Measurements from ENCODE around the gene ETV1.

Gene ETV1

GRCh38 chr7:13989126-13989948 is at the start of gene ETV1:
Gene ETV1, minus strand, starts transcription at chr7:13989666. Its CDS starts 614 bp downstream, at chr7:13989052.
- no peak within 1 kb of the TSS for H3K4me3 Mint-ChIP-seq
- no peaks in the 10 kb centered on the region for H3K27me3 Mint-ChIP-seq (ENCODE audit: low read depth)
- no peaks in the 10 kb centered on the region for H3K9me3 Mint-ChIP-seq
- H3K4me1 Mint-ChIP-seq (ENCODE audit: low read depth), result no peaks in the 10 kb centered on the region
- no peak within 1 kb of the TSS for H3K27ac Mint-ChIP-seq
- no peaks in the 10 kb centered on the region for H3K36me3 Mint-ChIP-seq (ENCODE audit: low read depth)

- no peak overlapping the region for H3K27ac Mint-ChIP-seq
These were observed 34.9 kb upstream of the ETV1 start for GRCh38 chr7:14024406-14024805.

GRCh38 chr7:14023838-14024237 is 34.4 kb upstream of the ETV1 start:
- Mint-ChIP-seq H3K4me1 (ENCODE audit: low read depth) (no peaks in the 10 kb centered on the region), H3K27ac (no peak overlapping the region), H3K36me3 (ENCODE audit: low read depth) (no peaks in the 10 kb centered on the region), H3K4me3 (no peak overlapping the region), H3K9me3 (no peaks in the 10 kb centered on the region), H3K27me3 (ENCODE audit: low read depth) (no peaks in the 10 kb centered on the region)

More at GRCh38 chr7:14024406-14024805, 34.9 kb upstream of the ETV1 start:
- Mint-ChIP-seq H3K4me3 (no peak overlapping the region), H3K4me1 (ENCODE audit: low read depth) (no peaks in the 10 kb centered on the region), H3K36me3 (ENCODE audit: low read depth) (no peaks in the 10 kb centered on the region), H3K27me3 (ENCODE audit: low read depth) (no peaks in the 10 kb centered on the region), H3K9me3 (no peaks in the 10 kb centered on the region)

- Mint-ChIP-seq H3K36me3 (ENCODE audit: low read depth) (no peaks in the 10 kb centered on the region), H3K27me3 (ENCODE audit: low read depth) (no peaks in the 10 kb centered on the region)
These were observed 33.9 kb upstream of the ETV1 start for GRCh38 chr7:14023342-14023741.

GRCh38 chr7:14021069-14021468 is 31.6 kb upstream of the ETV1 start:
- Mint-ChIP-seq H3K4me3 (no peak overlapping the region), H3K4me1 (ENCODE audit: low read depth) (no peaks in the 10 kb centered on the region), H3K27ac (no peak overlapping the region), H3K36me3 (ENCODE audit: low read depth) (no peaks in the 10 kb centered on the region), H3K9me3 (no peaks in the 10 kb centered on the region), H3K27me3 (ENCODE audit: low read depth) (no peaks in the 10 kb centered on the region)

More at GRCh38 chr7:14023342-14023741, 33.9 kb upstream of the ETV1 start:
- H3K9me3 Mint-ChIP-seq, result no peaks in the 10 kb centered on the region
- H3K27ac Mint-ChIP-seq, result no peak overlapping the region
- H3K4me1 Mint-ChIP-seq (ENCODE audit: low read depth), result no peaks in the 10 kb centered on the region
- H3K4me3 Mint-ChIP-seq, result no peak overlapping the region

GRCh38 chr7:14020339-14020900 is 31.0 kb upstream of the ETV1 start:
- Mint-ChIP-seq H3K36me3 (ENCODE audit: low read depth) (no peaks in the 10 kb centered on the region), H3K4me3 (no peak overlapping the region), H3K9me3 (no peaks in the 10 kb centered on the region), H3K4me1 (ENCODE audit: low read depth) (no peaks in the 10 kb centered on the region), H3K27me3 (ENCODE audit: low read depth) (no peaks in the 10 kb centered on the region), H3K27ac (no peak overlapping the region)

- H3K4me1 Mint-ChIP-seq (ENCODE audit: low read depth), result no peaks in the 10 kb centered on the region
- H3K9me3 Mint-ChIP-seq, result no peaks in the 10 kb centered on the region
- no peaks in the 10 kb centered on the region for H3K27me3 Mint-ChIP-seq (ENCODE audit: low read depth)
- H3K4me3 Mint-ChIP-seq, result no peak overlapping the region
- no peak overlapping the region for H3K27ac Mint-ChIP-seq
- no peaks in the 10 kb centered on the region for H3K36me3 Mint-ChIP-seq (ENCODE audit: low read depth)
These were observed 29.3 kb upstream of the ETV1 start for GRCh38 chr7:14018751-14019150.

GRCh38 chr7:14016950-14017349 is 27.5 kb upstream of the ETV1 start:
- no peaks in the 10 kb centered on the region for H3K36me3 Mint-ChIP-seq (ENCODE audit: low read depth)
- no peak overlapping the region for H3K4me3 Mint-ChIP-seq
- H3K27ac Mint-ChIP-seq, result no peak overlapping the region
- no peaks in the 10 kb centered on the region for H3K4me1 Mint-ChIP-seq (ENCODE audit: low read depth)
- H3K27me3 Mint-ChIP-seq (ENCODE audit: low read depth), result no peaks in the 10 kb centered on the region
- no peaks in the 10 kb centered on the region for H3K9me3 Mint-ChIP-seq

GRCh38 chr7:14013898-14014297 is 24.4 kb upstream of the ETV1 start:
- Mint-ChIP-seq H3K27ac (no peak overlapping the region), H3K4me3 (no peak overlapping the region), H3K4me1 (ENCODE audit: low read depth) (no peaks in the 10 kb centered on the region), H3K36me3 (ENCODE audit: low read depth) (no peaks in the 10 kb centered on the region), H3K9me3 (no peaks in the 10 kb centered on the region), H3K27me3 (ENCODE audit: low read depth) (no peaks in the 10 kb centered on the region)

- Mint-ChIP-seq H3K4me3 (no peak overlapping the region), H3K4me1 (ENCODE audit: low read depth) (no peaks in the 10 kb centered on the region), H3K36me3 (ENCODE audit: low read depth) (no peaks in the 10 kb centered on the region), H3K27ac (no peak overlapping the region), H3K27me3 (ENCODE audit: low read depth) (no peaks in the 10 kb centered on the region), H3K9me3 (peaks cover 5% of the 10 kb centered on the region)
These were observed 20.3 kb upstream of the ETV1 start for GRCh38 chr7:14009453-14010418.

- Mint-ChIP-seq H3K36me3 (ENCODE audit: low read depth) (no peaks in the 10 kb centered on the region), H3K4me3 (no peak overlapping the region), H3K27me3 (ENCODE audit: low read depth) (no peaks in the 10 kb centered on the region), H3K9me3 (peaks cover 8% of the 10 kb centered on the region), H3K4me1 (ENCODE audit: low read depth) (no peaks in the 10 kb centered on the region), H3K27ac (no peak overlapping the region)
These were observed 11.7 kb upstream of the ETV1 start for GRCh38 chr7:14001139-14001538.

- no peaks in the 10 kb centered on the region for H3K27me3 Mint-ChIP-seq (ENCODE audit: low read depth)
These were observed 10.8 kb upstream of the ETV1 start for GRCh38 chr7:14000247-14000646.

GRCh38 chr7:13998866-13999265 is 9.4 kb upstream of the ETV1 start:
- no peak overlapping the region for H3K4me3 Mint-ChIP-seq
- H3K36me3 Mint-ChIP-seq (ENCODE audit: low read depth), result no peaks in the 10 kb centered on the region
- H3K4me1 Mint-ChIP-seq (ENCODE audit: low read depth), result no peaks in the 10 kb centered on the region
- H3K27ac Mint-ChIP-seq, result no peak overlapping the region
- no peaks in the 10 kb centered on the region for H3K27me3 Mint-ChIP-seq (ENCODE audit: low read depth)
- H3K9me3 Mint-ChIP-seq, result peaks cover 3% of the 10 kb centered on the region

More at GRCh38 chr7:14000247-14000646, 10.8 kb upstream of the ETV1 start:
- Mint-ChIP-seq H3K9me3 (peaks cover 5% of the 10 kb centered on the region), H3K4me3 (no peak overlapping the region), H3K4me1 (ENCODE audit: low read depth) (no peaks in the 10 kb centered on the region), H3K27ac (no peak overlapping the region), H3K36me3 (ENCODE audit: low read depth) (no peaks in the 10 kb centered on the region)

- Mint-ChIP-seq H3K27me3 (ENCODE audit: low read depth) (no peaks in the 10 kb centered on the region), H3K27ac (no peak overlapping the region), H3K4me1 (ENCODE audit: low read depth) (no peaks in the 10 kb centered on the region), H3K4me3 (no peak overlapping the region), H3K9me3 (peaks cover 3% of the 10 kb centered on the region), H3K36me3 (ENCODE audit: low read depth) (no peaks in the 10 kb centered on the region)
These were observed 3.1 kb upstream of the ETV1 start for GRCh38 chr7:13992596-13992964.

Data from T-helper 1 cell treated with Interleukin-12 subunit alpha and Interleukin-12 subunit beta and Interleukin-4 antibody, amounts not matched to agents 30 μg/mL and 1 μg/mL, for 36 hours (primary cell).